IMR-90 (cell line): ENCODE results near the gene PTPN4. TPM values are rescaled to one million over a fixed set of nuclear protein-coding genes. Genes with fewer than 3 reads are reported as not detected.

Source experiments
- ATAC-seq: fragments of 200-7000 bp; cut with Tn5 transposase; 2 replicates; pipeline ENCODE4 v1.9.1; 2020; ENCODE audit warnings: low read depth, mild to moderate bottlenecking, moderate library complexity
- BruUV-seq: library from RNA; stranded (reverse); fragments of 400-500 nt; replicated peaks from 2 replicates; lab custom pipeline; 2021; lab: Mats Ljungman, UMichigan
- CTCF ChIA-PET: fragments of 300-600 bp; formaldehyde crosslinking; extraction: SDS; loops from one replicate; lab custom pipeline; 2021; ENCODE audit warnings: antibody characterized with exemption; lab: Yijun Ruan, JAX
- POLR2A ChIA-PET: fragments of 300-600 bp; sonication (Branson Sonifier 250); formaldehyde crosslinking; loops from one replicate; lab custom pipeline; 2022; ENCODE audit warnings: antibody characterized with exemption; ENCODE audit not compliant: unreplicated experiment; lab: Charles Lee
- DNase-seq: peaks from one replicate; pipeline ENCODE4 v3.0.0; 2013
- H2AFZ ChIP-seq: replicated peaks from 2 replicates; pipeline ENCODE3; 2013; ENCODE audit warnings: low read length, mild to moderate bottlenecking; ENCODE audit not compliant: poor library complexity
- H2AK5ac ChIP-seq: 2 replicates; pipeline ENCODE4 v1.6.1; 2013; ENCODE audit warnings: low read depth, low read length, inconsistent platforms
- H2AK9ac ChIP-seq: replicated peaks from 2 replicates; pipeline ENCODE3; 2013; ENCODE audit warnings: mild to moderate bottlenecking, low read depth, low read length, moderate library complexity; ENCODE audit not compliant: poor library complexity
- H2BK120ac ChIP-seq: 2 replicates; pipeline ENCODE4 v1.6.1; 2013; ENCODE audit warnings: low read depth, low read length, inconsistent platforms
- H2BK15ac ChIP-seq: 3 replicates; pipeline ENCODE4 v1.6.1; 2013; ENCODE audit warnings: low read depth, low read length, inconsistent platforms
- H2BK20ac ChIP-seq: 2 replicates; pipeline ENCODE4 v1.6.1; 2013; ENCODE audit warnings: low read depth, mild to moderate bottlenecking, inconsistent platforms, low read length, moderate library complexity
- H2BK5ac ChIP-seq: 2 replicates; pipeline ENCODE4 v1.6.1; 2013; ENCODE audit warnings: mild to moderate bottlenecking, low read depth, low read length, inconsistent platforms; ENCODE audit not compliant: poor library complexity, severe bottlenecking
- H3K14ac ChIP-seq: replicated peaks from 2 replicates; pipeline ENCODE4 v1.6.1; 2013; ENCODE audit warnings: low read depth, low read length, inconsistent platforms
- H3K18ac ChIP-seq: 2 replicates; pipeline ENCODE4 v1.6.1; 2013; ENCODE audit warnings: low read depth, low read length, control low read depth
- H3K23ac ChIP-seq: 2 replicates; pipeline ENCODE4 v1.6.1; 2013; ENCODE audit warnings: low read depth, low read length, inconsistent platforms
- H3K27ac ChIP-seq: 2 replicates; pipeline ENCODE4 v1.5.1; 2013; ENCODE audit warnings: mild to moderate bottlenecking, control low read depth, low read length; ENCODE audit not compliant: insufficient read depth
- H3K27me3 ChIP-seq: 2 replicates; pipeline ENCODE4 v1.6.1; 2013; ENCODE audit warnings: low read length; ENCODE audit not compliant: control insufficient read depth, insufficient read depth
- H3K36me3 ChIP-seq: 2 replicates; pipeline ENCODE4 v1.6.1; 2013; ENCODE audit warnings: low read length, mixed read lengths; ENCODE audit not compliant: control insufficient read depth, insufficient read depth
- H3K4ac ChIP-seq: 2 replicates; pipeline ENCODE4 v1.6.1; 2013; ENCODE audit warnings: low read depth, low read length, inconsistent platforms
- H3K4me1 ChIP-seq: 2 replicates; pipeline ENCODE4 v1.6.1; 2013; ENCODE audit warnings: low read length, mixed read lengths; ENCODE audit not compliant: control insufficient read depth, insufficient read depth
- H3K4me2 ChIP-seq: 2 replicates; pipeline ENCODE4 v1.6.1; 2013; ENCODE audit warnings: low read depth, mild to moderate bottlenecking, control low read depth, low read length, moderate library complexity
- H3K4me3 ChIP-seq: 2 replicates; pipeline ENCODE4 v1.5.1; 2013; ENCODE audit warnings: low read depth, mild to moderate bottlenecking, control low read depth, low read length, moderate library complexity; ENCODE audit not compliant: insufficient read depth
- H3K56ac ChIP-seq: 2 replicates; pipeline ENCODE4 v1.6.1; 2013; ENCODE audit warnings: low read length, inconsistent platforms; ENCODE audit not compliant: insufficient read depth; ENCODE audit errors: extremely low read depth
- H3K79me1 ChIP-seq, 2 experiments: 2 replicates each; pipeline ENCODE4 v1.6.1; 2013; ENCODE audit warnings: low read length in 2 of 2, inconsistent platforms in 1 of 2, low read depth in 1 of 2
- H3K9ac ChIP-seq: 2 replicates; pipeline ENCODE4 v1.6.1; 2013; ENCODE audit warnings: low read depth, low read length, control low read depth
- H3K9me1 ChIP-seq: 2 replicates; pipeline ENCODE4 v1.6.1; 2013; ENCODE audit warnings: low read length, inconsistent platforms; ENCODE audit not compliant: insufficient read depth
- H3K9me3 ChIP-seq: 2 replicates; pipeline ENCODE4 v1.6.1; 2013; ENCODE audit warnings: low read length; ENCODE audit not compliant: control insufficient read depth, insufficient read depth
- H4K20me1 ChIP-seq: 2 replicates; pipeline ENCODE4 v1.6.1; 2013; ENCODE audit warnings: low read length, inconsistent platforms; ENCODE audit not compliant: insufficient read depth
- H4K5ac ChIP-seq: 2 replicates; pipeline ENCODE4 v1.6.1; 2013; ENCODE audit warnings: mild to moderate bottlenecking, low read depth, low read length, control low read depth
- H4K8ac ChIP-seq, 2 experiments: 2 replicates each; pipeline ENCODE4 v1.6.1; 2013; ENCODE audit warnings: low read depth in 2 of 2, low read length in 2 of 2, control low read depth in 1 of 2, inconsistent platforms in 1 of 2
- H4K91ac ChIP-seq: 2 replicates; pipeline ENCODE4 v1.6.1; 2013; ENCODE audit warnings: low read depth, low read length, inconsistent platforms; ENCODE audit not compliant: insufficient read depth
- BHLHE40 ChIP-seq: fragments of 150-350 bp; IDR thresholded peaks from 2 replicates; pipeline ENCODE4 v1.6.1; 2016; ENCODE audit warnings: mild to moderate bottlenecking, low read depth, low read length
- CEBPB ChIP-seq: IDR thresholded peaks from 2 replicates; pipeline ENCODE4 v1.6.1; 2012; ENCODE audit warnings: low read depth, low read length, improper control_type of control experiment
- CHD1 ChIP-seq: IDR thresholded peaks from 2 replicates; pipeline ENCODE4 v1.6.1; 2012; ENCODE audit warnings: low read depth, low read length, improper control_type of control experiment
- FOS ChIP-seq: fragments of 150-350 bp; IDR thresholded peaks from 2 replicates; pipeline ENCODE4 v1.6.1; 2016; ENCODE audit warnings: low read depth, low read length
- MAFK ChIP-seq: IDR thresholded peaks from 2 replicates; pipeline ENCODE4 v1.6.1; 2012; ENCODE audit warnings: low read depth, low read length, improper control_type of control experiment
- MAZ ChIP-seq: IDR thresholded peaks from 2 replicates; pipeline ENCODE4 v1.6.1; 2012; ENCODE audit warnings: low read depth, mild to moderate bottlenecking, low read length, improper control_type of control experiment, moderate library complexity, borderline replicate concordance
- MXI1 ChIP-seq: IDR thresholded peaks from 2 replicates; pipeline ENCODE4 v1.6.1; 2012; ENCODE audit warnings: low read depth, mild to moderate bottlenecking, low read length, moderate library complexity, borderline replicate concordance
- NFE2L2 ChIP-seq: fragments of 150-350 bp; IDR thresholded peaks from 2 replicates; pipeline ENCODE4 v1.6.1; 2016; ENCODE audit warnings: low read depth, mild to moderate bottlenecking, low read length
- POLR2A ChIP-seq: IDR thresholded peaks from 2 replicates; pipeline ENCODE4 v1.6.1; 2012; ENCODE audit warnings: mild to moderate bottlenecking, low read depth, low read length
- RAD21 ChIP-seq: IDR thresholded peaks from 2 replicates; pipeline ENCODE4 v1.6.1; 2012; ENCODE audit warnings: low read length, improper control_type of control experiment
- RCOR1 ChIP-seq: IDR thresholded peaks from 2 replicates; pipeline ENCODE4 v1.6.1; 2012; ENCODE audit warnings: mild to moderate bottlenecking, low read length, improper control_type of control experiment; ENCODE audit not compliant: insufficient replicate concordance
- RFX5 ChIP-seq: IDR thresholded peaks from 2 replicates; pipeline ENCODE4 v1.8.0; 2012; ENCODE audit warnings: low read depth, mild to moderate bottlenecking, low read length, moderate library complexity
- SMC3 ChIP-seq: fragments of 150-350 bp; IDR thresholded peaks from 2 replicates; pipeline ENCODE4 v1.6.1; 2016; ENCODE audit warnings: low read depth, mild to moderate bottlenecking, antibody characterized with exemption, low read length, moderate library complexity
- USF2 ChIP-seq: fragments of 150-350 bp; IDR thresholded peaks from 2 replicates; pipeline ENCODE4 v1.6.1; 2017; ENCODE audit warnings: mild to moderate bottlenecking, antibody characterized with exemption, low read length, low read depth
- WGBS, 2 experiments: methylation state at CpG; one replicate each; pipeline versions ENCODE4 v1.1.5 to v1.1.7; 2013; ENCODE audit warnings: missing lambda C conversion rate in 2 of 2; ENCODE audit not compliant: insufficient read length in 1 of 2; ENCODE audit errors: extremely low coverage in 2 of 2; 5-methylcytosine and 5-hydroxymethylcytosine counted together
- dilution Hi-C: fragments of 300-500 bp; cut with HindIII; formaldehyde crosslinking; loops from one replicate; pipeline ENCODE4 v1.14.3; 2018; ENCODE audit warnings: low sequenced_read_pairs; ENCODE audit not compliant: unreplicated experiment
- in situ Hi-C: fragments of 300-500 bp; cut with MboI; formaldehyde crosslinking; loops from 3 replicates; pipeline ENCODE4 v1.14.3; 2019; ENCODE audit warnings: low sequenced_read_pairs, inconsistent platforms, mixed read lengths
- intact Hi-C: fragments of 100-400 bp; cut with micrococcal nuclease; formaldehyde crosslinking; loops from 2 replicates; pipeline ENCODE4 v1.10.0; 2022
- polyA plus RNA-seq, 3 experiments: library from polyadenylated mRNA; depleted of rRNA; stranded (reverse); fragments of >200 nt; gene quantifications; 2 replicates each; pipeline ENCODE4 v1.2.3, GENCODE V29; 2012; ENCODE audit warnings: low replicate concordance in 1 of 3
- total RNA-seq: library from RNA; depleted of rRNA; stranded (reverse); fragments of >200 nt; gene quantifications from 2 replicates; pipeline ENCODE4 v1.2.3, GENCODE V29; 2012
- TF ChIP-seq, protein P1 (sequence below): fragments of 150-350 bp; IDR thresholded peaks from 2 replicates; pipeline ENCODE4 v1.6.1; 2016; ENCODE audit warnings: low read depth, mild to moderate bottlenecking, low read length, moderate library complexity, borderline replicate concordance
- TF ChIP-seq, protein P2 (sequence below): conservative IDR thresholded peaks from 2 replicates; pipeline ENCODE4 v1.5.1; 2012; ENCODE audit warnings: mild to moderate bottlenecking, low read depth, low read length, improper control_type of control experiment

The PTPN4 gene
- total and polyA plus RNA-seq, 2 of the 4 experiments (the other 2 are of a cell fraction), result 2.9 to 19.2 TPM

DNA sequence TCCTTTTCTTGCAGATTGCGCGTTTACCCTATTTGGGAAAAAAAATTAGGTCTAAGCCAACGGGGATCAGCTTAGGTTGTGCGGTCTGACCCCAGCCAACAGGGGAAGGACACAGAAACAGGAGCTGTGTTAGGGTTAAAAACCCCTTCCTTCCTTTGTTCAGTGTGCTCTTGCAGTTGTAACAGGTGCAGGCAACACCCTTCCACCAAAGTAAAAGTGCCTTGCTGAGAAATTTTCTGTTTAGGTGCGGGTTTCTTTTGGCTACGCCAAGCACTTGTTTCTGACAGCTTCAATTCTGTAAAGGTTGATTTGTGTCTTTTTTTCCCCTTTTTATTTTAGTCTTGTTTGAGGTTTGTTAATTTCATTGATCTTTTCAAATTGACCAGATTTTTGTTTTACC is 92.5 kb downstream of the PTPN4 start:
- H2BK120ac ChIP-seq, result no peak overlapping the region
- no peak overlapping the region for H3K4me3 ChIP-seq
- peaks cover 5 to 7% of the 10 kb centered on the region in 2 experiments; a peak in 2 of 4 replicates for H3K79me1 ChIP-seq
- no peaks in the 10 kb centered on the region for H4K20me1 ChIP-seq
- no peak overlapping the region for H2BK20ac ChIP-seq
- peaks cover 9% of the 10 kb centered on the region for H3K9me3 ChIP-seq
- H3K56ac ChIP-seq, result no peak overlapping the region
- intact Hi-C loops, result no loop called here
- no peaks in the 10 kb centered on the region for H3K9me1 ChIP-seq
- no peak for ATAC-seq
- no peak for DNase-seq
- no peak overlapping the region for H3K27ac ChIP-seq
- no peak overlapping the region for H2AK5ac ChIP-seq
- no peak overlapping the region for H3K9ac ChIP-seq
- H3K14ac ChIP-seq, result no peak overlapping the region
- in situ Hi-C loops, result no loop called here
- no peaks in the 10 kb centered on the region for H3K36me3 ChIP-seq
- no peak overlapping the region for H4K5ac ChIP-seq
- no peaks in the 10 kb centered on the region for H3K27me3 ChIP-seq
- POLR2A ChIA-PET, result no interaction called here
- CTCF ChIA-PET, result no interaction called here
- no peak overlapping the region for H2BK15ac ChIP-seq
- H3K4me2 ChIP-seq, result no peak overlapping the region
- no peak overlapping the region for H3K4ac ChIP-seq
- BruUV-seq, result no TSS peak
- dilution Hi-C loops, result no loop called here
- H3K18ac ChIP-seq, result no peak overlapping the region
- no peak overlapping the region for H3K23ac ChIP-seq
- H4K91ac ChIP-seq, result no peak overlapping the region
- H2BK5ac ChIP-seq, result no peak overlapping the region
- no peaks in the 10 kb centered on the region for H3K4me1 ChIP-seq
- TF ChIP-seq USF2, result no peak
- TF ChIP-seq RCOR1, result no peak
- no peak for TF ChIP-seq SMC3
- TF ChIP-seq NFE2L2, result no peak
- TF ChIP-seq RAD21, result no peak
- no peak for TF ChIP-seq MAZ
- TF ChIP-seq FOS, result no peak
- no peak for TF ChIP-seq MXI1
- TF ChIP-seq CEBPB, result no peak
- no peak for TF ChIP-seq BHLHE40
- TF ChIP-seq CHD1, result no peak
- TF ChIP-seq POLR2A, result no peak
- TF ChIP-seq, protein P1, sequence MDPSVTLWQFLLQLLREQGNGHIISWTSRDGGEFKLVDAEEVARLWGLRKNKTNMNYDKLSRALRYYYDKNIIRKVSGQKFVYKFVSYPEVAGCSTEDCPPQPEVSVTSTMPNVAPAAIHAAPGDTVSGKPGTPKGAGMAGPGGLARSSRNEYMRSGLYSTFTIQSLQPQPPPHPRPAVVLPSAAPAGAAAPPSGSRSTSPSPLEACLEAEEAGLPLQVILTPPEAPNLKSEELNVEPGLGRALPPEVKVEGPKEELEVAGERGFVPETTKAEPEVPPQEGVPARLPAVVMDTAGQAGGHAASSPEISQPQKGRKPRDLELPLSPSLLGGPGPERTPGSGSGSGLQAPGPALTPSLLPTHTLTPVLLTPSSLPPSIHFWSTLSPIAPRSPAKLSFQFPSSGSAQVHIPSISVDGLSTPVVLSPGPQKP, result no peak
- no peak for TF ChIP-seq RFX5
- no peak for TF ChIP-seq MAFK
- TF ChIP-seq, protein P2, sequence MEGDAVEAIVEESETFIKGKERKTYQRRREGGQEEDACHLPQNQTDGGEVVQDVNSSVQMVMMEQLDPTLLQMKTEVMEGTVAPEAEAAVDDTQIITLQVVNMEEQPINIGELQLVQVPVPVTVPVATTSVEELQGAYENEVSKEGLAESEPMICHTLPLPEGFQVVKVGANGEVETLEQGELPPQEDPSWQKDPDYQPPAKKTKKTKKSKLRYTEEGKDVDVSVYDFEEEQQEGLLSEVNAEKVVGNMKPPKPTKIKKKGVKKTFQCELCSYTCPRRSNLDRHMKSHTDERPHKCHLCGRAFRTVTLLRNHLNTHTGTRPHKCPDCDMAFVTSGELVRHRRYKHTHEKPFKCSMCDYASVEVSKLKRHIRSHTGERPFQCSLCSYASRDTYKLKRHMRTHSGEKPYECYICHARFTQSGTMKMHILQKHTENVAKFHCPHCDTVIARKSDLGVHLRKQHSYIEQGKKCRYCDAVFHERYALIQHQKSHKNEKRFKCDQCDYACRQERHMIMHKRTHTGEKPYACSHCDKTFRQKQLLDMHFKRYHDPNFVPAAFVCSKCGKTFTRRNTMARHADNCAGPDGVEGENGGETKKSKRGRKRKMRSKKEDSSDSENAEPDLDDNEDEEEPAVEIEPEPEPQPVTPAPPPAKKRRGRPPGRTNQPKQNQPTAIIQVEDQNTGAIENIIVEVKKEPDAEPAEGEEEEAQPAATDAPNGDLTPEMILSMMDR, result no peak
- no peak overlapping the region for H2AFZ ChIP-seq
- H4K8ac ChIP-seq, result no peak overlapping the region
- H2AK9ac ChIP-seq, result no peak overlapping the region
- no CpG with 5 or more reads among the region's 6 CpGs for WGBS, 2 experiments
